Activated B cell treated with CpG ODN at 0.5 μM for 24 hours (primary cell): ENCODE results near the gene FLOT1. TPM values are rescaled to one million over a fixed set of nuclear protein-coding genes. Genes with fewer than 3 reads are reported as not detected.

Experiments
- ATAC-seq: fragments of 200-7000 bp; cut with Tn5 transposase; one replicate; pipeline ENCODE4 v1.10.0; 2021; ENCODE audit warnings: low read depth, mild to moderate bottlenecking, moderate library complexity
- CTCF ChIA-PET: fragments of 350-600 bp; sonication (Branson Sonifier 250); formaldehyde crosslinking; loops from one replicate; lab custom pipeline; 2021; ENCODE audit warnings: antibody characterized with exemption; lab: Charles Lee
- POLR2A ChIA-PET: fragments of 350-600 bp; sonication (Branson Sonifier 250); formaldehyde crosslinking; loops from one replicate; lab custom pipeline; 2021; ENCODE audit warnings: antibody characterized with exemption; lab: Charles Lee
- DNase-seq: peaks from one replicate; pipeline ENCODE4 v3.0.0; 2022
- H3K27ac Mint-ChIP-seq: one replicate; pipeline ENCODE4 v1.8.0; 2020; ENCODE audit warnings: mixed read lengths
- H3K27me3 Mint-ChIP-seq: one replicate; pipeline ENCODE4 v1.8.0; 2021; ENCODE audit warnings: mixed read lengths
- H3K36me3 Mint-ChIP-seq: one replicate; pipeline ENCODE4 v1.8.0; 2021; ENCODE audit warnings: low read depth, mixed read lengths
- H3K4me1 Mint-ChIP-seq: one replicate; pipeline ENCODE4 v1.8.0; 2021; ENCODE audit warnings: mixed read lengths
- H3K4me3 Mint-ChIP-seq: one replicate; pipeline ENCODE4 v1.8.0; 2020; ENCODE audit warnings: mild to moderate bottlenecking, mixed read lengths
- H3K9me3 Mint-ChIP-seq: one replicate; pipeline ENCODE4 v1.8.0; 2020; ENCODE audit warnings: mixed read lengths
- intact Hi-C: fragments of 100-400 bp; cut with micrococcal nuclease; formaldehyde crosslinking; loops from one replicate; pipeline ENCODE4 v1.15.1; 2024
- total RNA-seq: library from RNA; stranded (reverse); gene quantifications from 2 replicates; pipeline ENCODE4 v1.2.3, GENCODE V29; 2022
- TF ChIP-seq, protein P1 (sequence below): fragments of 200-600 bp; IDR thresholded peaks from one replicate; pipeline ENCODE4 v1.8.0; 2022; ENCODE audit warnings: antibody characterized with exemption, mild to moderate bottlenecking

The FLOT1 gene
- total RNA-seq, 1 donor from 2014 or later, result 52.0 TPM

DNA sequence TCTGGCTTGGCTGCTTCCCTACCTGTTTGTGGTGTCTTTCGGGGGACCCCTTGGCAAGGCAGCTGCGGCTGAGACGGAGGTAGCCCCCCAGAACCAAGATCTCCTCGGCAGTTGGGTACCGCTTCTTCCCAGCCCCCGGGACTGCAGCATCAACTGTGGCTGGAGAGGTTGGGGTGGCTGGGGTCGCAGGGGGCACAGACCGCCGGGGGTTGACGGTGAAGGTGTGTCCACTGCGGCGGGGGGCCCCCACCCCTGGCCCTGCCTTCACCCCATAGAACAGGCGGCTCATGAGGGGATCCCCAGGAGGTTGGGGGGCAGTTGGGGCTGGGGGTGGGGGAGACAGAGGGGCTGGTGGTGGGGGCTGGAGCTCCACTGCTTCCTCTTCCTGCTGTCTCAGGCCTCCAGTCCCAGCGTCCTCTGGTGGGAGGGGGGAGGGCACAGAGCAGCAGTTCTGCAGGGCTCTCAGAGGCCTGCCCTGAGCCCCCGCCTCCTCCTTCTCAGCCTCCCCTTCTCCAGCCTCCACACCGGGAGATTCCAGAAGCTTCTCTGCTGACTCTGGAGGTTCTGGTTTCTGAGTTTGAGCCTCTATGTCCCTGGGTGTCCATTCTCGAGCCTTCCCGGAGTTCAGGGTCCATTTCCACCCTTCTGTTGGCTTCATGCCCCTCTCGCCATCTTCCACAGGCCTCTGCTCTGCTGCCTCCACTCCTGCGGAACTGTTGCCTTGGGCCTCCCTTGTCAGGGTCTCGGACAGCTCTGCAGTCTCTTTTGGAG is 57.9 kb downstream of the FLOT1 start:
- Mint-ChIP-seq H3K4me1 (peaks cover 82% of the 10 kb centered on the region), H3K9me3 (no peaks in the 10 kb centered on the region), H3K27me3 (no peaks in the 10 kb centered on the region), H3K27ac (peak overlapping the region; percentile 99), H3K4me3 (peak overlapping the region; percentile 92), H3K36me3 (peaks cover 54% of the 10 kb centered on the region)
- ATAC-seq (no peak), DNase-seq (no peak)
- TF ChIP-seq, protein P1, sequence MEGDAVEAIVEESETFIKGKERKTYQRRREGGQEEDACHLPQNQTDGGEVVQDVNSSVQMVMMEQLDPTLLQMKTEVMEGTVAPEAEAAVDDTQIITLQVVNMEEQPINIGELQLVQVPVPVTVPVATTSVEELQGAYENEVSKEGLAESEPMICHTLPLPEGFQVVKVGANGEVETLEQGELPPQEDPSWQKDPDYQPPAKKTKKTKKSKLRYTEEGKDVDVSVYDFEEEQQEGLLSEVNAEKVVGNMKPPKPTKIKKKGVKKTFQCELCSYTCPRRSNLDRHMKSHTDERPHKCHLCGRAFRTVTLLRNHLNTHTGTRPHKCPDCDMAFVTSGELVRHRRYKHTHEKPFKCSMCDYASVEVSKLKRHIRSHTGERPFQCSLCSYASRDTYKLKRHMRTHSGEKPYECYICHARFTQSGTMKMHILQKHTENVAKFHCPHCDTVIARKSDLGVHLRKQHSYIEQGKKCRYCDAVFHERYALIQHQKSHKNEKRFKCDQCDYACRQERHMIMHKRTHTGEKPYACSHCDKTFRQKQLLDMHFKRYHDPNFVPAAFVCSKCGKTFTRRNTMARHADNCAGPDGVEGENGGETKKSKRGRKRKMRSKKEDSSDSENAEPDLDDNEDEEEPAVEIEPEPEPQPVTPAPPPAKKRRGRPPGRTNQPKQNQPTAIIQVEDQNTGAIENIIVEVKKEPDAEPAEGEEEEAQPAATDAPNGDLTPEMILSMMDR, result no peak
- POLR2A ChIA-PET, result interaction anchor here (0.5 to 15.3 kb wide), 7 partner anchors 9 to 168 kb away, joined by 3 to 697 read pairs (median 5); partner anchors contain the start of genes ABCF1, MDC1, MRPS18B and PPP1R10
- CTCF ChIA-PET, result interaction anchor here (1.0 to 15.7 kb wide), 2 partner anchors 12 to 44 kb away, joined by 4 to 576 read pairs; partner anchors contain the start of genes DHX16 and TUBB
- intact Hi-C loops, result loop anchor here (5.0 to 10.0 kb wide), 3 partner anchors 223 to 880 kb away; partner anchors contain the start of genes GTF2H4 and TRIM26

DNA sequence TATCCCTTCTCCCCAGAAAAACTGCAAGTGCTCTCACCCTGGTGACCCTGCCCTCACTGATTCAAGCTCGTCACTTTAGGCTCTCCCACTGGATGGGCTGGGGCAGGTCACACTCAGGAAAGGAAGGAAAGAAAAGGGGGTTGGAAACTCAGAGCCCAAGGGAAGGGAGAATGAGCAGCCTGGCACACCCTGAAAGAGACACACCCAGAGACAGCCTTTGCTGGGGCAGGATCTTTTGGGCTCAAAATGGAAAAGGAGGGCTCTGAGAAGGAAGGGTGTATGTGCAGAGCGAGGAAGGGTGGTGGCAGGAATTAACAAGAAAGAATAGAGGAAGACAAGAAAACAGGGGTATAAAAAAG is 58.5 kb downstream of the FLOT1 start:
- DNase-seq (no peak), ATAC-seq (no peak)
- H3K4me3 Mint-ChIP-seq, result peak overlapping the region; percentile 92
- H3K36me3 Mint-ChIP-seq, result peaks cover 59% of the 10 kb centered on the region
- intact Hi-C loops, result loop anchor here (2.0 to 10.0 kb wide), 4 partner anchors 67 to 881 kb away; partner anchors contain the start of genes GTF2H4, MRPS18B, PPP1R10 and TRIM26
- ChIA-PET CTCF (interaction anchor here (1.0 to 15.7 kb wide), 2 partner anchors 12 to 44 kb away, joined by 4 to 576 read pairs; partner anchors contain the start of genes DHX16 and TUBB), POLR2A (interaction anchor here (0.7 to 15.3 kb wide), 9 partner anchors 8 to 519 kb away, joined by 3 to 697 read pairs (median 4); partner anchors contain the start of genes ABCF1, MDC1, MRPS18B and PPP1R10)
- no peaks in the 10 kb centered on the region for H3K9me3 Mint-ChIP-seq
- peaks cover 82% of the 10 kb centered on the region for H3K4me1 Mint-ChIP-seq
- no peaks in the 10 kb centered on the region for H3K27me3 Mint-ChIP-seq
- TF ChIP-seq, protein P1, result no peak
- H3K27ac Mint-ChIP-seq, result peak overlapping the region; percentile 99

DNA sequence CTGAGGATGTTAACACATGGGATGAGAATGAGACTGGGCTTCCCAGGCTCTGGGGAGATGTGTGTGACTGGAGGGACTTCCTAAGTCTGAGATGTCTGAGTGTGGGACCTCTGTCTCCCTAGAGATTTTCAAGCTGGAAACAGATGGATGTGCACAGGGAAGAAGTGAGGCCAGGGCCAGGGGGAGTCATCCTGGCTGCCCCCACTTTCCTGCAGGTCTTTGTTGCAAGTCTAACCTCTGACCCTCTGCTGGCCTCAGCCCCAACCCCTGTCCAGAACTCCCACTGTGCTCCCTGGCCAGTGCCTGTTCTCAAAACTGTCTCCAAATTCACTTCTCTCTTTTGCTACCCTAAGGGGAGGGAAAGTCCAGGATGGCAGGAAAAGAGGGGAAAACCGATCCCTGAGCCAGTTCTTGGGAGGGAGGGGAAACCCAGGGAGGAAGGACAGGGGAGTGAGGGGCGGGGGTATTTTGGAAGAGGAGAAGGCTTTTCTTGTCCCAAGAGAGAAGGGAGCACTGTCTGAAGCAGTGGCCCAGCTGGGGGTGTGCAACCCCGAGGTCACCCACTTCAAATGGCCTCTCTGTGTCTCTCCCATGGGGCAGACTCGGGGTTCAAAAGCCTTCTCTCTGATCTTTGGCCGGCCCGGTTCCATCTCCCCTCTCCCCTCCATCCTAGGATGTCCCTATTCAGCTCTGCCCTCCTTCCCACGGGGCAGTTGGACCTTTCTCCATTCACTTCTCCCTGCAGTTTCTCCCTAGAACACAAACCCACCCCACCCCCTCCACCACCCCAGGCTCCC is 59.1 kb downstream of the FLOT1 start:
- POLR2A ChIA-PET, result interaction anchor here (0.6 to 15.3 kb wide), 13 partner anchors 9 to 520 kb away, joined by 3 to 697 read pairs (median 9); partner anchors contain the start of genes DHX16, MDC1, MRPS18B and NRM
- Mint-ChIP-seq H3K27ac (peak overlapping the region; percentile 99), H3K9me3 (no peaks in the 10 kb centered on the region), H3K4me1 (peaks cover 82% of the 10 kb centered on the region), H3K4me3 (peak overlapping the region; percentile 92), H3K36me3 (peaks cover 65% of the 10 kb centered on the region), H3K27me3 (no peaks in the 10 kb centered on the region)
- TF ChIP-seq, protein P1, result no peak
- DNase-seq (no peak), ATAC-seq (no peak)
- CTCF ChIA-PET, result interaction anchor here (15.7 kb wide), 1 partner anchor 45 kb away, joined by 576 read pairs; the partner anchor contains the start of gene TUBB
- intact Hi-C loops, result loop anchor here (2.0 to 10.0 kb wide), 4 partner anchors 67 to 881 kb away; partner anchors contain the start of genes GTF2H4, MRPS18B, PPP1R10 and TRIM26

DNA sequence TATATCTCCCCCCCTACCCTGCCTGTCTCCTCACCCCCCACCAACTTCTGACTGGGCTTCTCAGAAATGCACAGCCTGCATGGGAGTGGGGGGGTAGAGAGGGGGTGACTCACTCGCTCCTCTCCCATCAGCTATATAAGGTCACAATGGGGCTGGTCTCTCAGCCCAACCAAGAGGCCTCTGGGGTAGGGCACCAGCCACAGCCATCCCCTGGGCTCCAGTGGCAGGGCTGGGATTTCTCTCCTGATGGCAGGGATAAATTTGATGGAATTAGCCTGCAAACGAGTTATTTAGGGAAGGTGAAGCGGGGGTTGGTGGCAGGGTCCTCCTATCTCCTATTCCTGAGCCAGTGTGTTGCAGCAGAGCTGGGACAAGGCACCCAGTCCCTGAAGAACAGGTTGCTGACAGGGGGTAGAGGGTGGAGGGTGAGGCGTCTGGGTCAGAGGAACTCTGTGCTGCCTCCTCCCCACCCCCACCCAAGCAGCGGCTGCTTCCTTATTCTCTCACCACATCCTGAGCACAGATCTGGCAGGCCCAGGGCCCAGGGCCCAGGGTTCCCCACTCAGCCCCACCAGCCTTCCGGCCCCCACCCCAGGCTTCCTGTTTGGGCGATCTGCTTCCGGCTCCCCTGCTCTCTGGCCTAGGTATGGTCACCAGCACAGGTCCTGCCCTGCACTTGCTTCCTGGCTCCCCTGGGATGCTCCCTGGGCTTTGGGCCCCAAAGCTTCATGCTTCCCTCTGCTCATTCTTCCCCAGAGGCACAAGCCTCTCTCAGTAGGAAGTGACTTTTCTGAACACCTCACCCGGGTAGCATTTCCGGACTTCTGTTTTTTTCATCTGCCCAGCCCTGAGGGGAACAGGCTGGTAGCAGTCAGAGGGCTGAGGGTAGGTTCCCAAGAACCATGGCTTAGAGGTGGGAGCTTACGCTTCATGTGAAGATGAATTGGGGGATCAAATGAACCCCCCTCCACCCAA is 60.1 kb downstream of the FLOT1 start:
- Mint-ChIP-seq H3K36me3 (peaks cover 69% of the 10 kb centered on the region), H3K27me3 (no peaks in the 10 kb centered on the region), H3K27ac (peak overlapping the region; percentile 99), H3K9me3 (no peaks in the 10 kb centered on the region), H3K4me3 (peak overlapping the region; percentile 92), H3K4me1 (peaks cover 72% of the 10 kb centered on the region)
- CTCF ChIA-PET, result interaction anchor here (2.1 to 15.7 kb wide), 3 partner anchors 7 to 46 kb away, joined by 7 to 576 read pairs (median 58); partner anchors contain the start of genes MDC1, NRM and TUBB
- TF ChIP-seq, protein P1, result no peak
- POLR2A ChIA-PET, result interaction anchor here (0.6 to 15.3 kb wide), 14 partner anchors 7 to 229 kb away, joined by 3 to 697 read pairs (median 7); partner anchors contain the start of genes DHX16, MDC1, MRPS18B and NRM
- DNase-seq, result peak; percentile 80
- peak; percentile 59 for ATAC-seq
- intact Hi-C loops, result loop anchor here (1.0 to 10.0 kb wide), 7 partner anchors 9 to 882 kb away; partner anchors contain the start of genes DHX16, GTF2H4, MDC1 and MRPS18B
